Stimulated activated naive CD8-positive, alpha-beta T cell treated with anti-CD3 and anti-CD28 coated beads, Interleukin-15, amount 100 ng/mL, for 72 hours (primary cell): ENCODE data around the gene GMPR2.
"Not testable (repeated sequence)": the region's sequence is repeated elsewhere in the genome, so short reads cannot be mapped to it uniquely, and the experiment has no call there.

Source experiments
- ATAC-seq: fragments of 150-1000 bp; cut with Tn5 transposase; 2 replicates; pipeline ENCODE4 v1.10.0; 2021; ENCODE audit warnings: mild to moderate bottlenecking, moderate library complexity
- DNase-seq, 2 donors: peaks; one replicate each; pipeline ENCODE4 v3.0.0; 2021 to 2022
- H3K27ac Mint-ChIP-seq, 2 donors: one replicate each; pipeline ENCODE4 v1.8.0; 2022; ENCODE audit warnings: mild to moderate bottlenecking in 2 of 2, mixed read lengths in 2 of 2, moderate library complexity in 2 of 2
- H3K27me3 Mint-ChIP-seq: one replicate; pipeline ENCODE4 v1.8.0; 2022; ENCODE audit warnings: mixed read lengths
- H3K4me1 Mint-ChIP-seq: one replicate; pipeline ENCODE4 v1.8.0; 2022; ENCODE audit warnings: mild to moderate bottlenecking, mixed read lengths
- H3K4me3 Mint-ChIP-seq, 2 donors: one replicate each; pipeline ENCODE4 v1.8.0; 2022; ENCODE audit warnings: mild to moderate bottlenecking in 2 of 2, mixed read lengths in 2 of 2, moderate library complexity in 1 of 2
- H3K9me3 Mint-ChIP-seq, 2 donors: one replicate each; pipeline ENCODE4 v1.8.0; 2022; ENCODE audit warnings: mixed read lengths in 2 of 2

The GMPR2 gene

DNA sequence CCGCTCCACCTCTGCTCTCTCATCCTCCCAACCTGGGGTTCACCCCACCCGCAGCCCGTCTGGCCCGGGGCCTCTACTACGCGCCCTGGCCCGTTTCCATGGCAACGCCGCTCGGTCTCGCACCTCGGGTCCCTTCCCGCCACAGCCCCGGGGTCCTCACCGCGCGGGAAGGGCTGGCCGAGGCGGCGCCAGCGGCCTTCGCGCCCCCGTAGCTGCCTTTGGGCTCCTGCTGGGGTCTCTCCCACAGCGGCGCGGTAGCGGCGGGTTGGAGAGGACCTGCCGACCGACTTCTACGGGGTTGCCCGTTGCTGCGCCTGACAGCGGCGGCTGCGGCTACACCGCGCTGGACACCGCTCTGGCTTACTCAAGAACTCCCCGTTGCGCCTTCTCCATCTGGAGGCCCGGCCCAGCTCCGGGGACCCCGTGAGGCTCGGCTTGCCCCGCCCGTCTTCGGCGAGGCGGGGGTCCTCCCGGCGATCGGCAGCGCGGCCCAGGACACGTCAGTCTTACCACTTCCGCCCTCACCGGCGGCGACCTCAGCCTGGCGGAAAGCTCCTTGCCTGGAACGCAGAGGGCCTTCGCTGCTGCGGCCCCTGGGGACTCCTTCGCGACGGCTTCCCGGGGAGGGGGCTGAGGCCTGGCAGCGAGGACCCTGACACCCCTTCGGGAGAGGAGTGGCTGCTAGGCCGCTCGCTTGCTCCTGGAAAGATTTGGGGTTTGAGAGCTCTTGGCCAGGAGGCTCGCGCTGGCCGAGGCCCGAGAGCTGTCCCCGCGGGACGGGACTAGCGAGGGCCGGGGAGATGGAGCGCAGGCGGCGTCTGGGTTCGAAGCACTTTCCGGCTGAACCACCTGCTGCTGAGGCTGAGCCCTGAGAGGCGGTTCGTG, 37.3 kb upstream of the GMPR2 start, which contains the start of gene TM9SF1:
TM9SF1 (minus strand) TSS at position 256 of the 885 bp plus-strand sequence. CDS start 422 bp downstream, outside the sequence.
- Mint-ChIP-seq H3K4me1 (peaks cover 67% of the 10 kb centered on the region), H3K27ac (peak within 1 kb of the TSS; percentile 99 to 100), H3K9me3 (no peaks in the 10 kb centered on the region), H3K27me3 (no peaks in the 10 kb centered on the region), H3K4me3 (peak within 1 kb of the TSS; percentile 94 to 98)
- DNase-seq (peak; percentile 86 to 90), ATAC-seq (peak; percentile 95)

DNA sequence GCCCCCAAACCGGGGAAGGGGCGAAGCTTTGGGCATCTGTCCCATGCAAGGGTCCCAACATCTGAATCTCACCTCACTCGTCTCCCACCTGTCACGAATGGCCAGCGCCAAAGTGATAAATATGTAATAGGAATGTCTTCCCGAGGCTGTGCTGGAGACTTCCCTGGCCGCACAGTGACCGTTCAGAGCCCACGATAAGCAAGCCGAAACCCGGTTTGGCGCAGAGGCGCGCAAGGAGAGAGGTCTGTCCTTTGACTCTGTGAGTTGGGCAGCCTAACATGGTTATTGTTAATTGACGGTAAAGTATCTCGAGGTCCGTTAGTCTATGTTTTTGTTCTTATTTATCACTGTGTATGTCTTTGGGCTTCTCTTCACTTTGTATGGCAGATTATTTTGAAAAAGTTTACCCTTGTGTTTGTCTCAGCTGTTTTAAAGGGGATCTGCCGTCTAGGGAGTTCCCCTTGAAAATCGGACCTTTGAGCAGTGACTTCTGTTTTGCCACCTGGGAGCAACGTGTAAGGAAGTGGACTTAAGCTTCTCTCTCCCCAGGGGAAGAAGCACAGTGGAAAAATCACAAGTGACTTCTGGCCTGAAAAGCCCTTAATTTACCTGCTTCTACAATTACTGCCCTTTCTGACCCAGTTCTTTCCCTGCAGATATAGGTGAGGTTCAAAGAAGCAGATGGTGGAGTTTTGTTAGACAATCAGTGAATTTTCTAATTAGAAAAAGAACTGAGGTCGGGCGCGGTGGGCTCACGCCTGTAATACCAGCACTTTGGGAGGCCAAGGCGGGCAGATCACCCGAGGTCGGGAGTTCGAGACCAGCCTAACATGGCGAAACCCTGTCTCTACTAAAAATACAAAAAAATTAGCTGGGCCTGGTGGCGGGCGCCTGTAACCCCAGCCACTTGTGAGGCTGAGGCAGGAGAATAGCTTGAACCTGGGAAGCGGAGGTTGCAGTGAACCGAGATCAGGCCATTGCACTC, 36.4 kb upstream of the GMPR2 start:
- ATAC-seq = no peak
- peak overlapping the region; percentile 94 to 98 for H3K4me3 Mint-ChIP-seq
- no peak for DNase-seq
- no peaks in the 10 kb centered on the region for H3K27me3 Mint-ChIP-seq
- peak overlapping the region; percentile 99 to 100 for H3K27ac Mint-ChIP-seq
- peaks cover 69% of the 10 kb centered on the region for H3K4me1 Mint-ChIP-seq
- H3K9me3 Mint-ChIP-seq = peaks cover 3 to 4% of the 10 kb centered on the region in 2 donors

DNA sequence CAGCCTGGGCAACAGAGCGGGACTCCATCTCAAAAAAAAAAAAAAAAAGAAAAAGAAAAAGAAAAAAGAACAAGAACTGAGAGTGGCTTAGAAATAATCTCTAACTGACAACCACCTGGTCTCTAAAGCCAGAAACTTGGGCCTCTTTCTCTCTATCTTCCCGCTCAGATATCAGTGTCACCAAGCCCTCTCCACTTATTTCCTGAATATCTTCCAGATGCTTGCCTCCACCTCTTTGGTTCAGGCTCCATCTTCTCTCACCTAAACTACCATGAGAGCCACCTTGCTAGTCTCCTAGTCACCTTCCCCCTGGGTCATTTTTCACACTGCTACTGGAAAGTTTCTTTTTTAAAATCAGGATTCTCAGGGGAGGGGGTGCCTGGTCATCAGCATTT, 35.7 kb upstream of the GMPR2 start:
- Mint-ChIP-seq H3K27me3 (no peaks in the 10 kb centered on the region), H3K9me3 (peaks cover 6 to 9% of the 10 kb centered on the region in 2 donors), H3K4me1 (peaks cover 66% of the 10 kb centered on the region), H3K4me3 (peak overlapping the region; percentile 94 to 98), H3K27ac (peak overlapping the region in 1 of 2 donors; percentile 77)
- ATAC-seq (no peak), DNase-seq (no peak)

DNA sequence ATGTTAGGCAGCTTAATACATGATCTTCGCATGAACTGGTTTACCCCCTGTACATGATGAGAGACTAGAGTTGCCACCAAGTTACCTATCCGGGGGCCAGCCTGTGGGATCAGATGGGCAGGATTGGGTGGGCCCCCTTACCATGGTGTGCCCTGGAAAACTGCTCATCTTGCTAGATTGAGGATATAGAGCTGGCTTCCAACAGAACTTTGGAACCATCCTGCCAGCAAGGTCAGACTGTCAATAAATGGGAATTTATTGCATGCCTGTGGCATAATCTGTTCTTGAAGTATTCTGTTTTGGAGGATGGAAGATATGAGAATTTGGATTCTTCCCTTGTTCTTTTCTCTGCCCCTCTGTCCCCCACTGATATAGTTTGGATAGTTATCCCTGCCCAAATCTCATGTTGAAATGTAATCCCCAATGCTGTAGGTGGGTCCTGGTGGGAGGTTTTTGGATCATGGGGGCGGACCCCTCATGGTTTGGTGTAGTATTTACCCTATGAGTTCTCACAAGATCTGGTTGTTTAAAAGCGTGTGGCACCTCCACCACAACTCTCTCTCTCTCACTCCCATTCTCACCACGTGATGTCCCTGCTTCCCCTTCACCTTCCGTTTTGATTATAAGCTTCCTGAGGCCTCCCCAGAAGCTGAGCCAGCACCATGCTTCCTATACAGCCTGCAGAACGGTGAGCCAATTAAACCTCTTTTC, 33.8 kb upstream of the GMPR2 start:
- Mint-ChIP-seq H3K9me3 (peaks cover 13 to 17% of the 10 kb centered on the region in 2 donors), H3K4me3 (peak overlapping the region in 1 of 2 donors; percentile 2), H3K27me3 (no peaks in the 10 kb centered on the region), H3K4me1 (peaks cover 51% of the 10 kb centered on the region), H3K27ac (peak overlapping the region in 1 of 2 donors; percentile 42)
- ATAC-seq (no peak), DNase-seq (no peak)

DNA sequence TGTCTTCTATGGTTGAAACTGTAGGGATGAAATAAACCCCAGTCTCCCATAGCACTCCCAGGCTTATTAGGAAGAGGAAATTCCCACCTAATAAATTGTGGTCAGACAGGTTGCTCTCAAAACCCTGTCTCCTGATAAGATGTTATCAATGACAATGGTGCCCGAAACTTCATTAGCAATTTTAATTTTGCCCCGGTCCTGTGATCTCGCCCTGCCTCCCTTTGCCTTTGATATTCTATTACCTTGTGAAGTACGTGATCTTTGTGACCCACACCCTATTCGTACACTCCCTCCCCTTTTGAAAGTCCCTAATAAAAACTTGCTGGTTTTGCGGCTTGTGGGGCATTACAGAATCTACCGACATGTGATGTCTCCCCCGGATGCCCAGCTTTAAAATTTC, 30.2 kb upstream of the GMPR2 start:
- H3K4me3 Mint-ChIP-seq, H3K27ac Mint-ChIP-seq: not testable (repeated sequence)

DNA sequence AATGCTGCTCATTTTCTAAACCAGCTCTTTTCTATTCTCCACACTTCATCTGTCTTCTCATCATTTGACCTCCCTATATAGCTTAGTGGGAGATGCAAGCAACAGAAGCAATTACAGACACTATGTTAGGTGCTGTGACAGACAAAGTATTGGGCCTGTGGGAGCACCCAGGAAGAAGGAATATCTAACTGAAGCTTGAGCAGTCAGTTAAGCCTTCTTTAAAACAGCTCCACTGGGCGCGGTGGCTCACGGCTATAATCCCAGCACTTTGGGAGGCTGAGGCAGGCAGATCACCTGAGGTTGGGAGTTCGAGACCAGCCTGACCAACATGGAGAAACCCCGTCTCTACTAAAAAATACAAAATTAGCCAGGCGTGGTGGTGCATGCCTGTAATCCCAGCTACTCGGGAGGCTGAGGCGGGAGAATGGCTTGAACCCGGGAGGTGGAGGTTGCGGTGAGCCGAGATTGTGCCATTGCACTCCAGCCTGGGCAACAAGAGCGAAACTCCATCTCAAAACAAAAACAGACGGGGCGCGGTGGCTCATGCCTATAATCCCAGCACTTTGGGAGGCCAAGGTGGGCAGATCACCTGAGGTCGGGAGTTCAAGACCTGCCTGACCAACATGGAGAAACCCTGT, 29.4 kb upstream of the GMPR2 start:
- not testable (repeated sequence) for ATAC-seq, H3K4me3 Mint-ChIP-seq, H3K27ac Mint-ChIP-seq, DNase-seq, H3K27me3 Mint-ChIP-seq
- peaks cover 13 to 17% of the 10 kb centered on the region in 2 donors for H3K9me3 Mint-ChIP-seq
- peaks cover 46% of the 10 kb centered on the region for H3K4me1 Mint-ChIP-seq

More for the DNA sequence above, 30.2 kb upstream of the GMPR2 start:
- not testable (repeated sequence) for H3K27me3 Mint-ChIP-seq, ATAC-seq, DNase-seq
- peaks cover 13 to 17% of the 10 kb centered on the region in 2 donors for H3K9me3 Mint-ChIP-seq
- H3K4me1 Mint-ChIP-seq = peaks cover 42% of the 10 kb centered on the region

DNA sequence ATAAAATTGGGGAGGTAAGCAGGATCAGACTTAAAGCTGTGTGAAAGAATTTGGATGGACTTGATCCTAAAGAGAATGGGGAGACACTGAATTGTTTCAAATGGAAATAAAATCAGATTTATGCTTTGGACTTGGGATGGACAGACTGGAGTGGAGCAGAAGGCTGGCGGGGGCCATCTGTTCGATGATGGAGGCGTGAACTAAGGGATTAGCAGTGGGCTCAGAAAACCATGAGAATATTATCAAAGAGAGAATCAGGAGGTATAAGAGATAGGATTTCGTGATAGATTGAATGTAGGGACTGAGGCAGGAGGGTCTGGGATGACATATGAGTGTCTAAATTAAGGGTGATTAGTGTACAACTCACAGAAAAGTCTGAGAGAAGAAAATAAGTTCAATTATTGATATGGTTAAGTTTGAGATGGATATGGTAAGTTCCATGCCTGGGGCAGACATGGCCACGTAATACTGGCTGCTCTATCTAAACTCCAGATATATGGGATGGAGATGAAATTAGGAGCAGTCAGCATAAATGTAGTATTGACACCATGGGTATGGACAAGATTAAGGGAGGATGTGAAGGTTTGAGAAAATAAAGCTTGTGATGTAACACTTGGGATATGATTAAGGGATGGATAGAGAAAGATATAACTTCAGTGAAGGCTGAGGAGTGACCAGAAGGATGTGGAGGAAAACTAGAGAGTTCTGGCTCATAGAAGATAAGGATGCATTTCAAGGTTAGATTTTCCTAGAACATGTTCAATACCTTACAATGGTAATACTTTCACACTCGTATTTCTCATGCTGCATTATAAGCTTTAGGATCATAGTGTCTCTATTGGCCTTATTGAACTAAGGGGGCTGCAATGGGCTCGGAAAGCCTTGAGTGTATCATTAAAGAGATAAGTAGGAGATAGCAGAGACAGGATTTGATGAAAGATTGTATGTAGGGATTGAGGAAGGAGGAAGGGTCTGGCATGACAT, 28.3 kb upstream of the GMPR2 start:
- Mint-ChIP-seq H3K9me3 (peaks cover 13 to 17% of the 10 kb centered on the region in 2 donors), H3K27ac (peak overlapping the region in 1 of 2 donors; percentile 10), H3K4me1 (peaks cover 35% of the 10 kb centered on the region), H3K4me3 (no peak overlapping the region), H3K27me3 (no peaks in the 10 kb centered on the region)
- DNase-seq (no peak), ATAC-seq (no peak)

DNA sequence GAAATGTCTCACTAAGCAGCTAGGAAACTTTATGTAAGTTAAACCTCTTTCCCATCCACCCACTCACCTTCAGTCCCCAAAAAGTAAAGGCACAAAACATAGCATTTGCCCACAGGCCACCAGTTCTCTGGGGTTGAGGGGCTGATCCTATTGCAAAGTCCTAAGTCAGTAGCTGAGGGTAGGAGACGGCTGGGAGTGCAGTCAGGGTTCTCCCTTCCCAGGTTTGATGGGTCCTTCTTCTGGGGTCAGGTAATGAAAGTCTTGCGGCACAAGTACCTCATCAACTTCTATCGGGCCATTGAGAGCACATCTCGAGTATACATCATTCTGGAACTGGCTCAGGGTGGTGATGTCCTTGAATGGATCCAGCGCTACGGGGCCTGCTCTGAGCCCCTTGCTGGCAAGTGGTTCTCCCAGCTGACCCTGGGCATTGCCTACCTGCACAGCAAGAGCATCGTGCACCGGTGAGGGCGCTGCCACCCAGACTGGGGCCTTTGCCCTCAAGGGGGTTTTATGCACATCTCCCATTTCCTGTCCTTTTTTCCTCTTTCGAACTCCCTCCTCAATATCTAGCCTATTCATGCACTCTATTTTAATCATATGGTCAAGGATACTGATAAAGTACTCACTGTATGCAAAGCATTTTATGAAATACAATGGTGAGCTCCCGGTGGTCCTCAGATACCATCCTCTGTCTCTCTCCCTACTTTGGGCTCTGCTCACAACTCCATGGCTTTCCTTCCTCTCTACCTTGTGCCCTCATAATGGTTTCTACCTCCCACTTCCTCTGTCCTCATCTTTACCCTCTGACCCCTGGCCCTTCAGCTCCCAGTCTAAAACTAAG, 26.2 kb upstream of the GMPR2 start:
- DNase-seq = no peak
- no peak for ATAC-seq
- H3K4me1 Mint-ChIP-seq = peaks cover 41% of the 10 kb centered on the region
- H3K4me3 Mint-ChIP-seq = no peak overlapping the region
- peaks cover 9 to 11% of the 10 kb centered on the region in 2 donors for H3K9me3 Mint-ChIP-seq
- H3K27me3 Mint-ChIP-seq = no peaks in the 10 kb centered on the region
- H3K27ac Mint-ChIP-seq = peak overlapping the region in 1 of 2 donors; percentile 4

DNA sequence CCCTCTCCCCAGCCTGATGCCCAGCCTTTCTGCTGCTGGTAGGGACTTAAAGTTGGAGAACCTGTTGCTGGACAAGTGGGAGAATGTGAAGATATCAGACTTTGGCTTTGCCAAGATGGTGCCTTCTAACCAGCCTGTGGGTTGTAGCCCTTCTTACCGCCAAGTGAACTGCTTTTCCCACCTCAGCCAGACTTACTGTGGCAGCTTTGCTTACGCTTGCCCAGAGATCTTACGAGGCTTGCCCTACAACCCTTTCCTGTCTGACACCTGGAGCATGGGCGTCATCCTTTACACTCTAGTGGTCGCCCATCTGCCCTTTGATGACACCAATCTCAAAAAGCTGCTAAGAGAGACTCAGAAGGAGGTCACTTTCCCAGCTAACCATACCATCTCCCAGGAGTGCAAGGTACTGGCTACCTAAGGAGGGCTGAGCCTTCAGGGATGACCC, 25.6 kb upstream of the GMPR2 start:
- Mint-ChIP-seq H3K27ac (peak overlapping the region in 1 of 2 donors; percentile 4), H3K4me1 (peaks cover 46% of the 10 kb centered on the region), H3K4me3 (no peak overlapping the region), H3K9me3 (peaks cover 7 to 8% of the 10 kb centered on the region in 2 donors), H3K27me3 (no peaks in the 10 kb centered on the region)
- no peak for DNase-seq
- no peak for ATAC-seq

DNA sequence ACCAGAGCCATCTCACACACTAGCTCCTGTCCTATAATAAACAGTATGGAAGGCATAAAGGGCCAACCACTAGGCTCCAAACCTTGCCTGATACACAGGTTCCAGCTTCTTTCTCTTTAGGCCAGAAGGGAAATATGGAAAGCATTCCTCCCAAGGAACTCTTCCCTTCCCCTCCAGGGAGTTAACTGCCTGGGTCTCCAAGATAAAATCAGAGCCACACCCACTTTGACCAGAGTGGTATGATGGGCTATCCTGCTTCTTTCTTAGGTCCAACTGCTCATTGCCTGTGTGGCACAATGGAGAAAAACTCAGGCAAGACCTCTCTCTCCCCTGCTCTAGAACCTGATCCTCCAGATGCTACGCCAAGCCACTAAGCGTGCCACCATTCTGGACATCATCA, 25.1 kb upstream of the GMPR2 start:
- H3K9me3 Mint-ChIP-seq = peaks cover 6% of the 10 kb centered on the region in 2 donors
- H3K27ac Mint-ChIP-seq = peak overlapping the region in 1 of 2 donors; percentile 57
- no peaks in the 10 kb centered on the region for H3K27me3 Mint-ChIP-seq
- peaks cover 51% of the 10 kb centered on the region for H3K4me1 Mint-ChIP-seq
- ATAC-seq = no peak
- DNase-seq = no peak
- H3K4me3 Mint-ChIP-seq = no peak overlapping the region

DNA sequence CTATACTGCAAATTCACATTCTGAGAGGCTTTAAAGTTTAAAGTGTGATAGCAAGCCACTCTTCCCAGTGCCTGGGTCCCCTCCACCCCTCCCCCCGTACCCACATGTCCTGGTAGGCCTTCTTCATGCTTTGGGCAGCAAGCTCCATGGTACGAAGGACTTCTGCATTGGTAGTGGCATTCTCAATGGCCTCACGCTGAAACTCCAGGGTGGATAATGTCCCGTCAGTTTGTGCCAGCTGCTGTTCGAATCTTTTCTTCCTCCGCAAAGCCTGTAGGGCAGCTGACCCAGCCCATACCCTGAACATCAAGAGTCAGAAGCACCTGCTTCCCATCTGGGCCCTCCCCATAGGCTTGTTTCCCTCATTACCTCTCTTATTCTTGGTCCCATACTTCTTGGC, 21.4 kb upstream of the GMPR2 start:
- H3K4me3 Mint-ChIP-seq = peak overlapping the region in 1 of 2 donors; percentile 94
- peak overlapping the region; percentile 57 to 73 for H3K27ac Mint-ChIP-seq
- ATAC-seq = no peak
- H3K4me1 Mint-ChIP-seq = peaks cover 77% of the 10 kb centered on the region
- no peaks in the 10 kb centered on the region for H3K9me3 Mint-ChIP-seq
- no peaks in the 10 kb centered on the region for H3K27me3 Mint-ChIP-seq
- DNase-seq = no peak

DNA sequence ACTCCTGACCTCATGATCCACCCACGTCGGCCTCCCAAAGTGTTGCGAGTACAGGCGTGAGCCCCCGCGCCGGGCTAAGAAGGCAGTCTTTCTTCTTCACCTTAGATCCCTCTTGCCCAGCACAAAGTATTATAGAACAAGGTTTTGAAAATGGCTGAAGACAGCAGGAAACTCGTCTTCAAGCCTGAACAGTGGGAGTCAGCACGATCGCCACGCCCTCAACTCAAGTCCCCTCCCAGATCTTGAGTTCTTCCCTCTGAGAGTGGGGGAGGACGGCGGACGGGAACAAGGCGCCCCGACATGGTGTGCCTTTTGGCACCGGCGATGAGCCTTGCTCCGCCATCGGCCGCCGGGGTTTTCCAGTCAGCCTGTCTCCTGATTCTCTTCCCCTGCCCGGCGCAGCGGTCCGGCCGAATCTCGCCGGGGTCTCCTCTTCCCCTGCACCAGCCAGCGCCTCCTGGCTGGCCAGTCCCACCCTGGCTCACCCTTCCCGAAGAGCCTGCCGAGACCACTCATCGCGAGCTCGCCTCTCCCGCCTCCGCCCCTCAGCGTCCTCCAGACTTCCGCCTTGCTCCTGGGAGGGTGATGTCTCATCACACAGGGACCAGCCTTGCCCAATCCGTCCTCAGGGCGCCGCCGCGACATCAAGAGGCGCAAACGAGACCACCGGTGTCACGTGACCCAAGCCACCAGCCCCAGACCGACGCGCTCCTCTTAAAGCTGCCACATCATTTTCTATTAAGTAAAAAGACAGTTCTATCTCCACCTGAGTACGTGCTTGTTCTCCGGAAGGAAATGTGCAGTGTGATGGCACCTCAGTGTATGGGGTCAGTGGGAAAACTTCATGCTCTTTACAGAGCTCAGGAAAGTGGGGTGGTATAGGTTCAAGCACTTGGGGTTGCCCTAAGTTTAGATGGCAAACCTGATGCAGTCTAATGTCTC, 19.5 kb upstream of the GMPR2 start, which contains the start of gene CHMP4A:
CHMP4A (minus strand) TSS at position 565 of the 942 bp plus-strand sequence; CDS start at position 516, 49 bp downstream.
- H3K4me3 Mint-ChIP-seq = peak within 1 kb of the TSS; percentile 92 to 94
- H3K27ac Mint-ChIP-seq = peak within 1 kb of the TSS; percentile 98
- H3K4me1 Mint-ChIP-seq = peaks cover 67% of the 10 kb centered on the region
- DNase-seq (peak; percentile 94 to 97), ATAC-seq (peak; percentile 86)
- H3K27me3 Mint-ChIP-seq = no peaks in the 10 kb centered on the region
- no peaks in the 10 kb centered on the region for H3K9me3 Mint-ChIP-seq
